ENCODE results near the gene TPSAB1.

Gene TPSAB1

GRCh38 chr16:1211451-1212268 is 28.8 kb upstream of the TPSAB1 start:
- no peak for DNase-seq

- DNase-seq = no peak
These were observed 27.8 kb upstream of the TPSAB1 start for GRCh38 chr16:1212616-1213194.

- DNase-seq = no peak
These were observed 27.3 kb upstream of the TPSAB1 start for GRCh38 chr16:1213231-1213630.

- no peak for DNase-seq
These were observed 26.6 kb upstream of the TPSAB1 start for GRCh38 chr16:1213796-1214372.

GRCh38 chr16:1214719-1215118 is 25.8 kb upstream of the TPSAB1 start:
- no peak for DNase-seq

- no peak for DNase-seq
These were observed 24.8 kb upstream of the TPSAB1 start for GRCh38 chr16:1215574-1216295.

GRCh38 chr16:1216296-1216619 is 24.2 kb upstream of the TPSAB1 start:
- DNase-seq = no peak

- DNase-seq = no peak
These were observed 23.7 kb upstream of the TPSAB1 start for GRCh38 chr16:1216681-1217400.

- no peak for DNase-seq
These were observed 23.0 kb upstream of the TPSAB1 start for GRCh38 chr16:1217526-1217925.

- no peak for DNase-seq
These were observed 22.2 kb upstream of the TPSAB1 start for GRCh38 chr16:1218061-1218929.

- DNase-seq = no peak
These were observed 21.4 kb upstream of the TPSAB1 start for GRCh38 chr16:1218930-1219611.

GRCh38 chr16:1220098-1220728 is 20.3 kb upstream of the TPSAB1 start:
- DNase-seq = no peak

- no peak for DNase-seq
These were observed 19.5 kb upstream of the TPSAB1 start for GRCh38 chr16:1220841-1221627.

GRCh38 chr16:1221628-1222552 is 18.6 kb upstream of the TPSAB1 start:
- no peak for DNase-seq

- no peak for DNase-seq
These were observed 17.8 kb upstream of the TPSAB1 start for GRCh38 chr16:1222553-1223354.

GRCh38 chr16:1223355-1224214 is 16.9 kb upstream of the TPSAB1 start:
- no peak for DNase-seq

- no peak for DNase-seq
These were observed 15.9 kb upstream of the TPSAB1 start for GRCh38 chr16:1224558-1224957.

Measured in fibroblast of skin of right biceps (primary cell).